Esophagus muscularis mucosa (tissue), 4 donors: ENCODE measurements around the gene MBOAT7. TPM values are rescaled to one million over a fixed set of nuclear protein-coding genes. Genes with fewer than 3 reads are reported as not detected.

Experiments used
- DNase-seq: peaks from one replicate; pipeline ENCODE4 v3.0.0-alpha.2; 2017; ENCODE audit errors: extremely low spot score
- H3K27ac ChIP-seq, 4 donors: fragments of 200-600 bp; sonication (generic); replicated peaks in 1 of 4; 1 replicate in 3 of 4; 2 replicates in 1 of 4; pipeline ENCODE4 v1.5.1; 2016 to 2019; ENCODE audit warnings: mild to moderate bottlenecking in 1 of 4
- H3K27me3 ChIP-seq, 4 donors: fragments of 200-600 bp; sonication (generic); one replicate each; pipeline versions ENCODE4 v1.5.1 to v1.6.0; 2016 to 2019
- H3K36me3 ChIP-seq, 4 donors: fragments of 200-600 bp; sonication (generic); one replicate each; pipeline ENCODE4 v1.5.1; 2016 to 2019
- H3K4me1 ChIP-seq, 4 donors: fragments of 200-600 bp; sonication (generic); one replicate each; pipeline ENCODE4 v1.5.1; 2016 to 2019
- H3K4me3 ChIP-seq, 4 donors: fragments of 200-600 bp; sonication (generic); 1 replicate in 2 of 4; 2 replicates in 2 of 4; pipeline ENCODE4 v1.5.1; 2016 to 2019; ENCODE audit warnings: mild to moderate bottlenecking in 4 of 4, moderate library complexity in 1 of 4
- H3K9me3 ChIP-seq, 4 donors: fragments of 200-600 bp; sonication (generic); 1 replicate in 3 of 4; 2 replicates in 1 of 4; pipeline ENCODE4 v1.5.1; 2016 to 2019
- CTCF ChIP-seq, 3 experiments: fragments of 200-600 bp in 2 of 3; fragments of 450-650 bp in 1 of 3; sonication (generic) in 2 of 3; IDR thresholded peaks; one replicate each; pipeline ENCODE4 v1.5.1; 2017 to 2019; ENCODE audit warnings: antibody characterized with exemption in 3 of 3, mild to moderate bottlenecking in 2 of 3, moderate library complexity in 1 of 3
- EP300 ChIP-seq: sonication (generic); formaldehyde crosslinking; IDR thresholded peaks from one replicate; pipeline ENCODE4 v1.6.1; 2017; ENCODE audit warnings: antibody characterized with exemption
- POLR2A ChIP-seq: fragments of 450-650 bp; IDR thresholded peaks from one replicate; pipeline ENCODE4 v1.6.1; 2017; ENCODE audit warnings: antibody characterized with exemption, moderate library complexity, mild to moderate bottlenecking, low read depth
- POLR2AphosphoS5 ChIP-seq, 2 donors: sonication (generic); formaldehyde crosslinking; IDR thresholded peaks; one replicate each; pipeline ENCODE4 v1.6.1; 2017; ENCODE audit warnings: antibody characterized with exemption in 2 of 2
- WGBS: methylation state at CpG from one replicate; pipeline ENCODE4 v1.1.5; 2018; 5-methylcytosine and 5-hydroxymethylcytosine counted together
- intact Hi-C: fragments of 100-400 bp; cut with DNase I; formaldehyde crosslinking; loops from one replicate; pipeline ENCODE4 v1.15.1; 2023
- total RNA-seq, 4 donors: library from RNA; depleted of rRNA; stranded (reverse); fragments of >200 nt; gene quantifications; one replicate each; pipeline versions ENCODE4 v1.1.0 to v1.2.1, GENCODE V29; 2016

The MBOAT7 gene
- total RNA-seq, 4 donors from 2014 or later = 40.3 to 83.2 (median 59.4) TPM

- Histone ChIP-seq H3K27me3 (no peaks in the 10 kb centered on the region), H3K36me3 (peaks cover 83 to 99% (median 97%) of the 10 kb centered on the region in 4 donors), H3K4me3 (no peak overlapping the region), H3K9me3 (no peaks in the 10 kb centered on the region), H3K4me1 (no peaks in the 10 kb centered on the region), H3K27ac (no peak overlapping the region)
- no peak for DNase-seq
- 90% methylated on average over 5 of the region's 9 CpGs for WGBS
- intact Hi-C loops = no loop called here
- no peak for TF ChIP-seq POLR2AphosphoS5 (IDR thresholded peaks at IDR 0.05)
Measured at GRCh38 chr19:54125713-54126112, 63.7 kb downstream of the MBOAT7 start.

GRCh38 chr19:54124393-54124792 lies 65.0 kb downstream of the MBOAT7 start:
- Histone ChIP-seq H3K27ac (no peak overlapping the region), H3K36me3 (peaks cover 75 to 100% (median 99%) of the 10 kb centered on the region in 4 donors), H3K4me3 (no peak overlapping the region), H3K4me1 (no peaks in the 10 kb centered on the region), H3K27me3 (no peaks in the 10 kb centered on the region), H3K9me3 (no peaks in the 10 kb centered on the region)
- no peak for TF ChIP-seq POLR2A
- 92% methylated on average over 17 of the region's 19 CpGs for WGBS
- no peak for DNase-seq
- intact Hi-C loops = no loop called here

GRCh38 chr19:54123682-54124081 lies 65.7 kb downstream of the MBOAT7 start:
- DNase-seq = no peak
- H3K27me3 ChIP-seq = no peaks in the 10 kb centered on the region
- H3K4me3 ChIP-seq = no peak overlapping the region
- TF ChIP-seq POLR2A (no peak), POLR2AphosphoS5 (IDR thresholded peaks at IDR 0.05) (no peak), EP300 (no peak), CTCF (IDR thresholded peaks at IDR 0.05) (no peak)
- intact Hi-C loops = no loop called here
- peaks cover 69 to 100% (median 99%) of the 10 kb centered on the region in 4 donors for H3K36me3 ChIP-seq
- 87% methylated on average over 6 of the region's 17 CpGs for WGBS
- H3K9me3 ChIP-seq = no peaks in the 10 kb centered on the region
- H3K27ac ChIP-seq = no peak overlapping the region
- no peaks in the 10 kb centered on the region for H3K4me1 ChIP-seq

Other genes starting within 250 kb of the MBOAT7 start
- under 1 TPM in 1 of 4 donors, not detected in 3; 0.06 TPM for gene CACNG8, start 226.6 kb downstream of the MBOAT7 start, total RNA-seq
- gene CACNG6, start 197.9 kb downstream of the MBOAT7 start, total RNA-seq = not detected
- gene VSTM1, start 125.7 kb downstream of the MBOAT7 start, total RNA-seq = under 1 TPM in 1 of 4 donors, not detected in 3; 0.33 TPM
- not detected for gene TARM1, start 108.2 kb downstream of the MBOAT7 start, total RNA-seq
- 1 to 10 TPM in 3 of 4 donors, under 1 TPM in 1; 0.29 to 5.0 (median 1.6) TPM for gene OSCAR, start 88.8 kb downstream of the MBOAT7 start, total RNA-seq
- gene NDUFA3, start 86.7 kb downstream of the MBOAT7 start, total RNA-seq = 10 to 100 TPM in 3 of 4 donors, 1 to 10 TPM in 1; 9.1 to 50.9 (median 26.4) TPM
- 10 to 100 TPM; 10.8 to 26.6 (median 19.8) TPM for gene TFPT, start 73.9 kb downstream of the MBOAT7 start, total RNA-seq
- gene PRPF31, start 73.8 kb downstream of the MBOAT7 start, total RNA-seq = 10 to 100 TPM; 44.9 to 64.3 (median 56.0) TPM
- 10 to 100 TPM; 15.1 to 25.3 (median 21.1) TPM for gene CNOT3, start 51.8 kb downstream of the MBOAT7 start, total RNA-seq
- gene LENG1, start 29.9 kb downstream of the MBOAT7 start, total RNA-seq = 10 to 100 TPM in 3 of 4 donors, 1 to 10 TPM in 1; 10.0 to 12.7 (median 11.5) TPM
- under 1 TPM in 3 of 4 donors, not detected in 1; 0.26 to 0.98 (median 0.33) TPM for gene TMC4, start 16.4 kb downstream of the MBOAT7 start, total RNA-seq
- gene TSEN34, start 1.7 kb upstream of the MBOAT7 start, total RNA-seq = 100 to 1,000 TPM in 1 of 4 donors, 10 to 100 TPM in 3; 49.4 to 103 (median 86.8) TPM
- 1,000 to 10,000 TPM; 1,410 to 2,465 (median 1,750) TPM for gene RPS9, start 11.3 kb upstream of the MBOAT7 start, total RNA-seq
- 10 to 100 TPM in 2 of 4 donors, 1 to 10 TPM in 2; 9.1 to 36.1 (median 11.3) TPM for gene LILRB3, start 33.4 kb upstream of the MBOAT7 start, total RNA-seq
- gene LILRA6, start 53.2 kb upstream of the MBOAT7 start, total RNA-seq = 1 to 10 TPM in 3 of 4 donors, under 1 TPM in 1; 0.86 to 2.9 (median 2.6) TPM
- 10 to 100 TPM; 16.6 to 26.6 (median 21.4) TPM for gene LILRB5, start 67.7 kb upstream of the MBOAT7 start, total RNA-seq
- gene LILRB2, start 91.5 kb upstream of the MBOAT7 start, total RNA-seq = 1 to 10 TPM; 2.1 to 5.6 (median 2.6) TPM
- gene LILRA5, start 123.6 kb upstream of the MBOAT7 start, total RNA-seq = 10 to 100 TPM in 1 of 4 donors, 1 to 10 TPM in 3; 1.5 to 12.1 (median 2.7) TPM
- gene LILRA4, start 149.6 kb upstream of the MBOAT7 start, total RNA-seq = not detected
- gene LAIR1, start 175.4 kb upstream of the MBOAT7 start, total RNA-seq = 10 to 100 TPM in 3 of 4 donors, 1 to 10 TPM in 1; 7.6 to 23.4 (median 13.0) TPM
- 1 to 10 TPM in 3 of 4 donors, under 1 TPM in 1; 0.83 to 8.0 (median 5.6) TPM for gene TTYH1, start 225.9 kb upstream of the MBOAT7 start, total RNA-seq